ENCODE measurements around the gene ANKRD39.
A peak's percentile ranks its signal among the peaks of the same experiment; 100 is the strongest.
"Not testable (repeated sequence)": the region's sequence is repeated elsewhere in the genome, so short reads cannot be mapped to it uniquely, and the experiment has no call there.

ANKRD39 gene

GRCh38 chr2:96857667-96858372 lies at the start of gene ANKRD39:
TSS of gene ANKRD39 (minus strand) at chr2:96858016. CDS start at chr2:96857987, 29 bp downstream.
- peak; percentile 97 for DNase-seq (ENCODE audit: low read depth, low spot score)

GRCh38 chr2:96906729-96907114 lies 48.9 kb upstream of the ANKRD39 start:
- DNase-seq (ENCODE audit: low read depth, low spot score) = peak; percentile 81

GRCh38 chr2:96903815-96904214 lies 46.0 kb upstream of the ANKRD39 start:
- no peak for DNase-seq (ENCODE audit: low read depth, low spot score)

DNA sequence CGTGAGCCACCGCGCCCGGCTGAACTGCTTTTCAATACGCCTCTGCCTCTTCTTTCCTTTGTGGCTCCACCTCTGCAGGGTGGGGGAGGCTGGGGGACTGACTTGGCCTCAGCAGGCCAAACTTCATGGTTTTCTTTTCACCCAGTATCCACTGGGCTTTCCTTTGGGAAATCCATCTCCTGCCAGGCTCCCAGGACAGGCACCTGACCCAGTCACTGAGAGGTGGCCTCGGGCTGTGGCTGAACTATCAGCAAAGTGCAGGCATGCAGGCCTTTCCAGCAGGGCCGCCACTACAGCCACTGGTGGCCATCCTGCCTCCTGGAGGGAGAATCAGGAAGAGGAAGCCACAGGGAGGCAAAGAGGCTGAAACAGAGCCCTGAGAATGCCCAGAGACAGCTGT lies 45.5 kb upstream of the ANKRD39 start:
- no peak for DNase-seq (ENCODE audit: low read depth, low spot score)

GRCh38 chr2:96900237-96900636 lies 42.4 kb upstream of the ANKRD39 start:
- no peak for DNase-seq (ENCODE audit: low read depth, low spot score)

GRCh38 chr2:96899413-96899741 lies 41.6 kb upstream of the ANKRD39 start:
- no peak for DNase-seq (ENCODE audit: low read depth, low spot score)

DNA sequence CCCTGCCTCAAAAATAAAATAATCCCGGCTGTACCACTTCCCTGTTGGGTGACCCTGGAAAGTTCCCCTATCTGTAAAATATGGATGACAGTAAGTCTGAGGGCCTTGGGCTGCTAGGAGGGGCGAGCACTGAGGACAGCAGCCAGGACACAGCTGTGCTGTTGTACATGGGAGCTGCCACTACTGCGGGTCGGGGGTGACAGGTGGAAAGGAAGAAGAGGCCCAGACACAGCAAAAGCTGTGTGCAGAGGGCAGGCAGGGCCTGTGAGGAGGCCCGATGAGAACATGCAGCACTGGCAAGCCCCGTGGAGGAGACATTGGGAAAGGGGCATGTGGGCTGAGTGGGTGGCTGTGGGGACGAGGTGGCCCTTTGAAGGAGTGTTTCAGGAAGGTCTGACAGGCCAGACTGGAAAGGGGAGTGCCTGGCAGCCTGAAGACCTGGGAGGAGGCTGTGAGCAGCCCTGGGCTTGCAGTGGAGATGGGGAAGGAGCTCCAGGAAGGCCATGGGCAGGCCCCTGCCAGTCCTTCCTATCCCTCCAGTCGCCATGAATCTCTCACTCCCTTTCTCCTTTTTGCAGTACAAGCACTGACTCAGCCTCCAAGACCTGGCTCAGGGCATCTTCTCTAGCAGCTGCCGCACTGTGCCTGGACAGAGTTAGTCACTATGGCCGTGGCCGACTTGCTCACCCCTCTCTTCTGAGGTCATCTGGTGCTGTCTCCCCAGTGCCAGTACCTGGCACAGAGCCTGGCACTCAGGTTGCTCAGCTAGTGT lies 41.0 kb upstream of the ANKRD39 start:
- no peak for DNase-seq (ENCODE audit: low read depth, low spot score)

- no peak for DNase-seq (ENCODE audit: low read depth, low spot score)
Measured at GRCh38 chr2:96898135-96898505, 40.3 kb upstream of the ANKRD39 start.

- no peak for DNase-seq (ENCODE audit: low read depth, low spot score)
Measured at GRCh38 chr2:96897491-96898134, 39.8 kb upstream of the ANKRD39 start.

DNA sequence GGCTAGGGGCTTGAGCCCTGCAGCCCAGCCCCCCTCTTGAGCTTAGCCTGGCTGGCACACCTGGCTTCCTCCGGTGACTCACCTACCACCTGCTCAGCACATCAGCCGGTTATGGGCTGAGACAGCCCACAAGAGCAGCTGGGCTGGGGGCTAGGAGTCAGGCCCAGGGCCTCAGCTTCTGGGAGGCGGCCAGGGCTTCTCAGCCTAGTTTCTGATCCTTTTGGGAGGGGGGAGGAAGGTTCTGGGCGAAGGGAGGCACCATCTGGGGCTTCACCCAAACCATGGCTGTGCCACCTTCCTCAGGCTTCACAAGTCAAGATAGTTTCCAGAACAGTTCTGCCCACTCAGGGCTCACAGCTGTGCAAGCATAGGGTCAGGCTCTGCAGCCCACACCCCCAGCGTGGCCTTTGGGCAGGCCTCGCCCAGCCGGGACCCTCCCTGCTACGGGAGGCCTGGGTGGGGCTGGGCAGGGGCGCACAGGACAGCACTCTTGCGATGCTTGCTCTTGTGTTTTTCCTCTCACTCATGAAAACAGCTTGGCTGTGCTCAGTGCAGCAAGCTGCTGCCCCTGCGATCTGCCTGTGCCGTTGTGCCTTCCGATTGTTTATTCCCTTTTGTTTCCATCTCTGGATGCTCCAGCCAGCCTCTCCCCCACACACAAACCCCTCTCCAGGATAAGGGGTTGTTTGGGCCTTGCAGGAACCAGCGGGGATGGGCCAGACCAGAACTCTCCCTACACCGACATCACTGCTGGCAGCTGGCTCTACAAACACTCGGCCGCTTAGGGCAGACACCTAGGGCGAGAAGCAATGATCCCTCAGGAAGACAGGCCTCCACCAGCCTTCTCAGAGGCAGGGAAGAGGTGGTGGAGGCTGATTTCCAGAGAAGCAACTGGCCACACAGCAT lies 38.2 kb upstream of the ANKRD39 start:
- DNase-seq (ENCODE audit: low read depth, low spot score) = no peak

DNA sequence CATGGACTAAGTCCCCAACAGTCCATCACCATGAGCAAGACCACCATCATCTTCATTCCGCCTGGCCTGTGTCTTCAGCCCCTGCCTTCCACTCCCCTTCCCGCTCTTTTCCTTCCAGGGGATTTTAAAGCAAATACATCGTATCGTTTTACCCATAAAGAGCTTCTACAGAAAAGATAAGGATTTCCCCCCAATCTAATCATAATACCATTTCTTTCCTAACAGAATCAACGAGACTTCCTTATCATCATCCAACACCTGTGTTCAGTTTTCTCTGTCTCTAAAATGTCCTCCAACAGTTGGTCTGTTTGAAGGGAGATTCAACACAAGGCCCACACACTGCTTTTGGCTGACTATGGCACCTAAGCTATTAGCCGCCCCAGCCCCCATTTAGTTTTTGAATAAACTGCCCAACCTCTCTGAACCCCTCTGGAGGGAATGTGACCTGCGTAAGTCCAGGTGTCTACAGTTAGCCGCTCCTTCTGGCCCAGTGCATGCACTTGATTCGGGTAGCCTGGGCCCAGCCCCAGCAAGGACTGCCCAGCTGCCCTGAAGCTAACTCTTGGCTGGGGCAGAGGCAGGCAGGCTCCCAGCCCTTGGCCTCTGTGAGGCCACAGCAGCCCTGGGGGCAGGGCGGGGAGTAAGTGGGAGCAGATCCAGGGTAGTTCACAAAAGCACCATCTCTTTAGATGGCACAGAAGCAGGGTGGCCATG lies 37.4 kb upstream of the ANKRD39 start:
- DNase-seq (ENCODE audit: low read depth, low spot score) = no peak

DNA sequence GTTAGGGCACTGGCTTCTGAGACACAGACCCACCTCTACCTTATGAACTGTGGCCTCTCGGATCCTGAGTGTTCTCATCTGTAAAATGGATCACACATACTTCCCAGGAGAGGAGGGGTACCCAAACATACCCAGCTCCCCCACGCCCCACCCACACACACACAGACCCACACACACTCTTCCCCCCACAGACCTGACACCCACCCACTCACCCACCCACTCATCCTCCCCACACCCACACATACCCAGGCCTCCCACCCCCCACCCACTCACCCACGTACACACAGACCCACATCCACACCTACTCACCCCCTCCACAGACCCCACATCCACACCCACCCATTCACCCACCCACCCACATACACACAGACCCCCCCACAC lies 36.3 kb upstream of the ANKRD39 start:
- no peak for DNase-seq (ENCODE audit: low read depth, low spot score)

DNA sequence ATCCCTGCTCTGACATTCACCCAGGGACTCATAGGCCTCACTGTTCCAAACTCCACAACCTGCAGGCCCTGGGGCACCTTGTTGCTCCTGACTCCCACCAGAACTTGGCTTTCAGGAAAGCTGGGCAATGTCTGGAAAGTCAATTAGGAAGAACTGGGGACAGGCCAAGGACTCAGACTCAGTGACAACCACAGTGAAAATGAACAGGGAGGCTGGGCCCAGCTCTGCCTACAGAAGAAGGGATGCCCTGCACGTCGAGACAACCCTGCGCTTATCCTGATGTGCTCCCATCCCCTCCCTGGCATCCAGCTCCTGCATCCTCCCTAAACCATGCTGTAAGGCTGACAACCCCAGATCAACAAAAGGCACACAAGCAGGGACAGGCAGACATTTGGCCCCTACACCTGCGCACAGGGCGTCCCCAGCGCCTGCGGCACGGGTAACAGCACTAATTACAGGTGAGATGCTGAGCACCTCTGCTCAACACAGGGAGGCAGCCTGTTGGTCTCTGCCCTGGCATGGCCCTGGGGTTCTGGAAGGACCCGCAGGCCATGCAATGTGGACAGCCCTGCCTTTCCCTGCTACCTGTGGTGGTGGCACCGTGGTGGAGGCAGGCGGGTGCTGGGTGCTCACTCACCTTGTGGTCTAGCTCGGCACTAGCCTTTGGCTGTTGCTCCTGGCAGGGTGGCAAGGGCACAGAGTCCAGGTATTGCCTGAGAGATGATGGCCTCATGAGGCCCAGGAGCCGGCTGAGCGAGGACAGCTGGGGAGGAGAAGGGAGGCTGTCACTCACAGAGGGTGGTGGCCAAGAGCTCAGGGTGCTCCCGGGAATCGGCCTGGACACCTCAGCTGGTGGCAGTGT lies 35.7 kb upstream of the ANKRD39 start:
- no peak for DNase-seq (ENCODE audit: low read depth, low spot score)

- no peak for DNase-seq (ENCODE audit: low read depth, low spot score)
Measured at GRCh38 chr2:96891591-96892333, 33.9 kb upstream of the ANKRD39 start.

DNA sequence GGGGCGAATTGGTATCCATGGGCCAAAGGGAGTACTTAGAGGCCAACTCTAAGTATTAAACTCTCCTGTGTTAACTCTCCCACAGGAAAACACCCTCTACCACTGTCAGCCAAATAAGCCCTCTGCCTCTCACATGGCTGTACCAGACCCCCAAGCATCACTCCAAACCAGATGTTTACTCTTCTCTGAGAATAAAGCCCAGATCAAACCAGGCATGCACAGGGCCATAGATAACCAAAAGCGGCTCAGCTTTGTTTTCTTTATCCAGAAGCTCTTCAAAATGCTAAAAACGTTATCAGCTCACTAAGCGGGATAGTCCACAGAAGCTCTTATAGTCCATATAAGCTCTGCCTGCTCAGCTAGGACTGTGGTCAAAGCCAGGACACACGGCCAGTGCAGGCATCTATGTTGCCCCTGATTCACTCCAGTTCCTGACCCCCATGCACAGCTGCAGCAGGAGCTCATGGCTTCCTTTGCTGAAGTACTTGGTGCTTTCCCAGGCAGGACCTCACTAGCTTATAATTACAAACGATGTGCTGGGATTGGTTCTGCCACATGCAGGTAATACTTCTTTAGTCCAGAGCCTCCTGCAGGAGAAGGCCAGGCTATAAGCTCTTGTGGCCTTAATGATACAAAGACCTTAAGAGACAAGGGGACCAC lies 33.0 kb upstream of the ANKRD39 start:
- DNase-seq (ENCODE audit: low read depth, low spot score) = no peak

GRCh38 chr2:96890252-96890651 lies 32.4 kb upstream of the ANKRD39 start:
- DNase-seq (ENCODE audit: low read depth, low spot score) = no peak

DNA sequence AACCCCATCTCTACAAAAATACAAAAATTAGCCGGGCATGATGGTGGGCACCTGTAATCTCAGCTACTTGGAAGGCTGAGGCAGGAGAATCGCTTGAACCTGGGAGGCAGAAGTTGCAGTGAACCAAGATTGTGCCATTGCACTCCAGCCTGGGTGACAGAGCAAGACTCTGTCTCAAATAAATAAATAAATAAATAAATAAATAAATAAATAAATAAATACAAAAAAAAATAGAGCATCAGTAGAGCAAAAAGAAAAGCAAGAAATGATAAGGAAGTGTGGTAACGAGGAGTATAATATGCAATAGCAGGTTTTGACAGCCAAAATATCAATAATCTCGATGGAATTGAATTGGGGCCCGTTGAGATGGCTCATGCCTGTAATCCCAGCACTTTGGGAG lies 31.7 kb upstream of the ANKRD39 start:
- not testable (repeated sequence) for DNase-seq (ENCODE audit: low read depth, low spot score)

DNA sequence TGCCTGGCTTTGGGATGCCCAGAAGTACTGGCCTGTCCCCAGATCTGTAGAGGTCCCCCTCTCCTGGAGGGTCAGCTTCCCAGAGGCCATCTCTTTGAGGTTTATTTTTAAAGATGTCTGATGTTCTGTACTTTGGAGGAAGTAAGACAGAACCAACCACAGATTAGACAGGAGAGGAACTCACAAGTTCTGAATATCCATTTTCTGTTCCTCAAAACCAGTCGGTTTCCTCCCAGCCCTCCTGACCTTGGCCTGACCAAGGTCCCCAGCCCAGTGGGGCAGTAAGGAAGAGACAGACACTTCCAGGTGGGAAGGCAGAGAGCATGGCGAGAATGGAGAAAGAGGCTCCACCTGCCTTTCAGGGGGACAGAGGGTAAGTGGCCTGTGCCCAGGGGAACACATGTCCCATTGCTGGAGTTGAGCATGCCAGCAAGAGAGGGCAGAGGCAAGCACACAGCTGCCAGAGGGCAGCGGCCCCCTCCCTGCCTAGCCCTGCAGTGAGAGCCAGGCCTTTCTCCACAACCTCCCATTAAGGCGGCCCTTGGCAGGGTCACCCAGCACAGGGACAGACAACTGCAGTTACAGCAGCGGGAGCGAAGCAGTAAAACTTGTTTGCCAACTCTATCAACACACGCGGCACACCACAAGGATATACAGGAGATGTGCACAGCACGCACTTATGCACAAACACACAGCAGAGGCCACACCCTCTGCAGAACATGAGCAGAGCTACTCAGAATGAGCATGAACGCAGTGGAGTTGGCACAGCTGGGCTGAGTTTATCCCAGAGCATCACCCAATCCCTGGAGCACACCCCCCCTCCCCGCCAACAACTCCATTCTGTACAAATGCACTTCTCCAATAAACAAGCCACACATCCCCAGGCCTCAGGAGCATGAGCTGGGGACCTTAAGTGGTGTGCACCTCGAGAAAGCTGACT lies 30.5 kb upstream of the ANKRD39 start:
- no peak for DNase-seq (ENCODE audit: low read depth, low spot score)
